ENCODE measurements around the gene ZBTB11. TPM values are rescaled to one million over a fixed set of nuclear protein-coding genes. Genes with fewer than 3 reads are reported as not detected.

The ZBTB11 gene
- total and polyA plus RNA-seq, 2 of the 13 experiments (the other 11 are each of a cell fraction or from before 2014, with no cell fraction given), result 5.9 to 18.1 TPM

DNA sequence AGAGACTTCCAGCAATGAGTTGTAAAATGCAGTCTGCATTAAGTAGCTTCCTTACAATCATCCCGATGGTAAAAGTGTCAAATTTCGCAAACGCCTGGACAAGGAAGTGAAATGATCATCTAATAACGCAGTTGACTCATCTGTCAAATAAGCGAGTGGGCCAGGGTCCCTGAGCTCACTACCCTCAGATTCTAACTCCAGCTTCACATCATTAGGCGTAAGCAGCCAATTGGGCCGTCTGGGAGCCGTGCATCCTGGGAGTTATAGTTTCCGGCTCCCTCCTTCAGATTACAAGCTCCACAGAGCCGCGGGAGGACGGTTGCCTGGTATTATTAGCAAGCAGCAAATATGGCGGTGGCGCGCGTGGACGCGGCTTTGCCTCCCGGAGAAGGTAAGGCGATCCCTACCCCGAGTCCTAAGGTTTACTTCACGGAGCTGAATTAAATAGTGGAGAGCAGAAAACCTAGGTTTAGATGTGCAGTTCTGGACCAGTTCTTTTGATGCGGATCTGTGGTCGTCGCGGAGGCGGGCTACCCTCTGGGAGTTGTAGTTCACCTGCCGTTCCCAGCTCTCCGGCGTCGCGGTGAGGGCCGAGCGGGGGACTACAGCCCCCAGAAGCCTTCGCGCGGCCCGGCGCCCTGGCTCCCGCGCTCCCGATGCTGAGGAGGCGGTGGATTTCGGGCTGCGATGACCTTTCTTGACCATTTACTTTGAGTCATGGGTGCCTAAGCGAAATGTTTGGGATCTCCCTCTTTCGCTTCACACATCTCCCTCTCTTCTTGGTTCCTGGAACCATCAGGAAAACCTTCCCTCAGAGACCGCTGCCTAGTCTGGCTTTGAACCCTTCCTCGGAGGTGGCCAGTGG is 47.6 kb upstream of the ZBTB11 start, which contains the start of gene CEP97 (continued):
- TF ChIP-seq, protein P1, sequence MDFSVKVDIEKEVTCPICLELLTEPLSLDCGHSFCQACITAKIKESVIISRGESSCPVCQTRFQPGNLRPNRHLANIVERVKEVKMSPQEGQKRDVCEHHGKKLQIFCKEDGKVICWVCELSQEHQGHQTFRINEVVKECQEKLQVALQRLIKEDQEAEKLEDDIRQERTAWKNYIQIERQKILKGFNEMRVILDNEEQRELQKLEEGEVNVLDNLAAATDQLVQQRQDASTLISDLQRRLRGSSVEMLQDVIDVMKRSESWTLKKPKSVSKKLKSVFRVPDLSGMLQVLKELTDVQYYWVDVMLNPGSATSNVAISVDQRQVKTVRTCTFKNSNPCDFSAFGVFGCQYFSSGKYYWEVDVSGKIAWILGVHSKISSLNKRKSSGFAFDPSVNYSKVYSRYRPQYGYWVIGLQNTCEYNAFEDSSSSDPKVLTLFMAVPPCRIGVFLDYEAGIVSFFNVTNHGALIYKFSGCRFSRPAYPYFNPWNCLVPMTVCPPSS (IDR thresholded peaks at IDR 0.05), result no peak
- TF ChIP-seq ZNF569 (CRISPR knock-in tag; IDR thresholded peaks at IDR 0.05; ENCODE audit: borderline replicate concordance) (no peak), ZMYM2 (CRISPR knock-in tag; IDR thresholded peaks at IDR 0.05) (no peak), HCFC1 (IDR thresholded peaks at IDR 0.05; ENCODE audit: low read depth, low read length) (peak; percentile 91), PAX8 (CRISPR knock-in tag; IDR thresholded peaks at IDR 0.05; ENCODE audit: borderline replicate concordance) (no peak), RBFOX2 (IDR thresholded peaks at IDR 0.05; ENCODE audit: low read depth, low read length) (0 out of 2 replicates have a peak, but pooled peaks have one; percentile 36), ISL2 (CRISPR knock-in tag; IDR thresholded peaks at IDR 0.05) (no peak), FOXO1 (CRISPR knock-in tag; IDR thresholded peaks at IDR 0.05) (no peak), ZNF333 (CRISPR knock-in tag; IDR thresholded peaks at IDR 0.05; ENCODE audit: borderline replicate concordance) (no peak), ZNF660 (CRISPR knock-in tag; IDR thresholded peaks at IDR 0.05; ENCODE audit: borderline replicate concordance, low read depth) (no peak), HDAC6 (IDR thresholded peaks at IDR 0.05; ENCODE audit: low read depth, low read length) (no peak), IKZF4 (CRISPR knock-in tag; IDR thresholded peaks at IDR 0.05; ENCODE audit: borderline replicate concordance, low read depth, not compliant biosample characterization) (no peak), RFX1 (IDR thresholded peaks at IDR 0.05) (no peak)
- TF ChIP-seq, protein P2, sequence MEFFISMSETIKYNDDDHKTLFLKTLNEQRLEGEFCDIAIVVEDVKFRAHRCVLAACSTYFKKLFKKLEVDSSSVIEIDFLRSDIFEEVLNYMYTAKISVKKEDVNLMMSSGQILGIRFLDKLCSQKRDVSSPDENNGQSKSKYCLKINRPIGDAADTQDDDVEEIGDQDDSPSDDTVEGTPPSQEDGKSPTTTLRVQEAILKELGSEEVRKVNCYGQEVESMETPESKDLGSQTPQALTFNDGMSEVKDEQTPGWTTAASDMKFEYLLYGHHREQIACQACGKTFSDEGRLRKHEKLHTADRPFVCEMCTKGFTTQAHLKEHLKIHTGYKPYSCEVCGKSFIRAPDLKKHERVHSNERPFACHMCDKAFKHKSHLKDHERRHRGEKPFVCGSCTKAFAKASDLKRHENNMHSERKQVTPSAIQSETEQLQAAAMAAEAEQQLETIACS (CRISPR knock-in tag; IDR thresholded peaks at IDR 0.05), result no peak
- TF ChIP-seq, protein P3, sequence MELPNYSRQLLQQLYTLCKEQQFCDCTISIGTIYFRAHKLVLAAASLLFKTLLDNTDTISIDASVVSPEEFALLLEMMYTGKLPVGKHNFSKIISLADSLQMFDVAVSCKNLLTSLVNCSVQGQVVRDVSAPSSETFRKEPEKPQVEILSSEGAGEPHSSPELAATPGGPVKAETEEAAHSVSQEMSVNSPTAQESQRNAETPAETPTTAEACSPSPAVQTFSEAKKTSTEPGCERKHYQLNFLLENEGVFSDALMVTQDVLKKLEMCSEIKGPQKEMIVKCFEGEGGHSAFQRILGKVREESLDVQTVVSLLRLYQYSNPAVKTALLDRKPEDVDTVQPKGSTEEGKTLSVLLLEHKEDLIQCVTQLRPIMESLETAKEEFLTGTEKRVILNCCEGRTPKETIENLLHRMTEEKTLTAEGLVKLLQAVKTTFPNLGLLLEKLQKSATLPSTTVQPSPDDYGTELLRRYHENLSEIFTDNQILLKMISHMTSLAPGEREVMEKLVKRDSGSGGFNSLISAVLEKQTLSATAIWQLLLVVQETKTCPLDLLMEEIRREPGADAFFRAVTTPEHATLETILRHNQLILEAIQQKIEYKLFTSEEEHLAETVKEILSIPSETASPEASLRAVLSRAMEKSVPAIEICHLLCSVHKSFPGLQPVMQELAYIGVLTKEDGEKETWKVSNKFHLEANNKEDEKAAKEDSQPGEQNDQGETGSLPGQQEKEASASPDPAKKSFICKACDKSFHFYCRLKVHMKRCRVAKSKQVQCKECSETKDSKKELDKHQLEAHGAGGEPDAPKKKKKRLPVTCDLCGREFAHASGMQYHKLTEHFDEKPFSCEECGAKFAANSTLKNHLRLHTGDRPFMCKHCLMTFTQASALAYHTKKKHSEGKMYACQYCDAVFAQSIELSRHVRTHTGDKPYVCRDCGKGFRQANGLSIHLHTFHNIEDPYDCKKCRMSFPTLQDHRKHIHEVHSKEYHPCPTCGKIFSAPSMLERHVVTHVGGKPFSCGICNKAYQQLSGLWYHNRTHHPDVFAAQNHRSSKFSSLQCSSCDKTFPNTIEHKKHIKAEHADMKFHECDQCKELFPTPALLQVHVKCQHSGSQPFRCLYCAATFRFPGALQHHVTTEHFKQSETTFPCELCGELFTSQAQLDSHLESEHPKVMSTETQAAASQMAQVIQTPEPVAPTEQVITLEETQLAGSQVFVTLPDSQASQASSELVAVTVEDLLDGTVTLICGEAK (IDR thresholded peaks at IDR 0.05), result no peak
- TF ChIP-seq, protein P3 (CRISPR knock-in tag; IDR thresholded peaks at IDR 0.05), result peak; percentile 79
- TF ChIP-seq, protein P4, sequence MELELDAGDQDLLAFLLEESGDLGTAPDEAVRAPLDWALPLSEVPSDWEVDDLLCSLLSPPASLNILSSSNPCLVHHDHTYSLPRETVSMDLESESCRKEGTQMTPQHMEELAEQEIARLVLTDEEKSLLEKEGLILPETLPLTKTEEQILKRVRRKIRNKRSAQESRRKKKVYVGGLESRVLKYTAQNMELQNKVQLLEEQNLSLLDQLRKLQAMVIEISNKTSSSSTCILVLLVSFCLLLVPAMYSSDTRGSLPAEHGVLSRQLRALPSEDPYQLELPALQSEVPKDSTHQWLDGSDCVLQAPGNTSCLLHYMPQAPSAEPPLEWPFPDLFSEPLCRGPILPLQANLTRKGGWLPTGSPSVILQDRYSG (CRISPR knock-in tag; IDR thresholded peaks at IDR 0.05), result no peak

Data from HepG2 (cell line).